Measurements from ENCODE around the gene RAB40C. TPM values are rescaled to one million over a fixed set of nuclear protein-coding genes. Genes with fewer than 3 reads are reported as not detected.

The RAB40C gene
- total RNA-seq, 2 donors from 2014 or later: 16.7 to 18.7 TPM

DNA sequence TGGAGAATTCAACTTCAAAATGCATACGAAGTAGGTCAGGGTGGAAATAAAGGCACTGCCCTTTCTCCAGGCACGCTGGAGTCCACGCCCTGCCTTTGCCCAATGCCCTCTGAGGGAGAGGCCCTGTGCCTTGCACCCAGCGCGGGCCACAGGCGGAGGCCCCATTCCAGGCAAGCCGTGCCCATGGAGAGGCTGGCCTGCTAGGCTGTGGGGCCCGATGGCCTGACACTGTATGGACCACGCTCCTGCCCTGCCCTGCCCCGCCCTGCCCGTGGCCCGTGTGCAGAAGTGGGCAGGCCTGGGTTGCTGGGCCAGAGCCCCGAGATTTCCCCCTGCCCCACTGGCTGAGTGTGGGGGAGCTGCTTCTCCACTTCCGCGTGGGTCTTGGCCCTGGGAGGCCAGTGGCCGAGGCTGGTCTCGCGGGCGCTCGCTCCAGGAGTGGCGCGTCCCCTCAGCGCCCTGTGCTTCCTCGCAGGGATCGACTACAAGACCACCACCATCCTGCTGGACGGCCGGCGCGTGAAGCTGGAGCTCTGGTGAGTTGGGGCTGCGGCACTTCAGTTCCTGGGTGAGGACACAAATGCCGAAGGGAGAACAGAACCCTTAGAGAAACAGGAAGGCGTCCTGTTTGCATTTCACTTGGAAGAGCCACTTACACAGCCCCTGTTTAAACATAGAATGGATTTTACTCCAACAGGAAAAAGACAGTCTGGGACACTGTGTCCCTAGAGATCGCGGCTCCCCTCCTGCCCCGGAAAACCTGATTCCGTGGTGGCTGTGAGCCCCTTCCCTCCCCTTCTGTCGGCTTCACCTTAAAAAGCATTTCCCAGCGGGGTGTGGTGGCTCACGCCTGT, 27.1 kb downstream of the RAB40C start:
- no peaks in the 10 kb centered on the region for H3K9me3 Mint-ChIP-seq
- H3K4me1 Mint-ChIP-seq (ENCODE audit: low read depth in 2 of 2): peaks cover 0 to 8% of the 10 kb centered on the region in 2 donors
- no peaks in the 10 kb centered on the region for H3K36me3 Mint-ChIP-seq
- DNase-seq (ENCODE audit: low spot score): no peak
- ATAC-seq: no peak
- H3K4me3 Mint-ChIP-seq: no peak overlapping the region
- no peak overlapping the region for H3K27ac Mint-ChIP-seq
- no peaks in the 10 kb centered on the region for H3K27me3 Mint-ChIP-seq

DNA sequence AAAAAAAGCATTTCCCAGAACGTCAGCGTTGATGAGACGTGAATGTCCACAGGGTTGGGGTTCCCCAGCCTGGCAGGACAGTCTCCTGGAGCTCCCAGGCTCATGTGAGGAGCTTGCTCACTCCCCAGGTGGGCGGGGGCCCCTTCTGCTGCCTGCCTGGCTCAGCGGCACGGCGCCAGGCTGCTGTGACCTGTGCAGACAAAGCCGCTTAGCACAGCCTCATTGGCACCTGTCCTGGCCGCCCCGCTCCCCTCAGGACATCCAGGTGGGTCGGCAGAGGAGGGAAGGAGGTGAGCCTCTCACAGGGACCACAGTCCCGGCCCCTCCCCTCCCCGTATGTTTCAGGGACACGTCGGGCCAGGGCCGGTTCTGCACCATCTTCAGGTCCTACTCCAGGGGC, 28.0 kb downstream of the RAB40C start:
- Mint-ChIP-seq H3K4me3 (no peak overlapping the region), H3K4me1 (ENCODE audit: low read depth in 2 of 2) (peaks cover 0 to 8% of the 10 kb centered on the region in 2 donors), H3K9me3 (no peaks in the 10 kb centered on the region), H3K27ac (no peak overlapping the region), H3K27me3 (no peaks in the 10 kb centered on the region), H3K36me3 (no peaks in the 10 kb centered on the region)
- no peak for DNase-seq (ENCODE audit: low spot score)
- ATAC-seq: no peak

DNA sequence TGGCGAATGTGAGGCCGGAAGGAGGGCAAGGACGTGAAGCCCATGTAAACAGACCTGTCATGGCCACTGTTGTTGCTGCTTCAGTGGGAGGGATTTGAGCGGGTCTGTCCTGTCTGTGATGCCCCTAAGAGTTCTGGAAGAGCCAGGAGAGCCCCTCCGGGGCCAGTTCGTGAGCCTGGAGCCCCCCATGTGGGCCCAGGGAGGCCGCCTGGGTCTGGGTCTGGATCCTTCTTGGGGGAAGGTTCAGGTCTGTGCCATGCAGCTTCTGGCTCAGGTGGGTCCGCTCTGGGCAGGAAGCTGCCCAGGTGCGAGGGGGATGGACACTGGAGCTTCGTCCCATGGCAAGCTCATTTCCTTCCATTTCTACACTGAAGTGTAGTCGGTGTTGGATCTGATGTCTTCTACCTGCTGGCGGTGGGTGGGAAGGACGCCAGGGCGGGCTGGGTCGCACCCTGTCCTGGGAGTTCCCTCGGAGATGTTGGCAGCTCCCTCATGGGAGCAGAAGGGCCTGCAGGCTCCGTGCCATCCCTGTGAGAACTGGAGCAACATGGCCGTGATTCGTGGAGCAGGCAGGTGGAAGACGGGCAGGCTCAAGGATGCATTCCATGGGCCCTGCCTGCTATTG, 29.7 kb downstream of the RAB40C start:
- Mint-ChIP-seq H3K27me3 (no peaks in the 10 kb centered on the region), H3K4me3 (no peak overlapping the region), H3K4me1 (ENCODE audit: low read depth in 2 of 2) (peaks cover 0 to 7% of the 10 kb centered on the region in 2 donors), H3K9me3 (no peaks in the 10 kb centered on the region), H3K36me3 (no peaks in the 10 kb centered on the region), H3K27ac (no peak overlapping the region)
- DNase-seq (ENCODE audit: low spot score) (no peak), ATAC-seq (no peak)

DNA sequence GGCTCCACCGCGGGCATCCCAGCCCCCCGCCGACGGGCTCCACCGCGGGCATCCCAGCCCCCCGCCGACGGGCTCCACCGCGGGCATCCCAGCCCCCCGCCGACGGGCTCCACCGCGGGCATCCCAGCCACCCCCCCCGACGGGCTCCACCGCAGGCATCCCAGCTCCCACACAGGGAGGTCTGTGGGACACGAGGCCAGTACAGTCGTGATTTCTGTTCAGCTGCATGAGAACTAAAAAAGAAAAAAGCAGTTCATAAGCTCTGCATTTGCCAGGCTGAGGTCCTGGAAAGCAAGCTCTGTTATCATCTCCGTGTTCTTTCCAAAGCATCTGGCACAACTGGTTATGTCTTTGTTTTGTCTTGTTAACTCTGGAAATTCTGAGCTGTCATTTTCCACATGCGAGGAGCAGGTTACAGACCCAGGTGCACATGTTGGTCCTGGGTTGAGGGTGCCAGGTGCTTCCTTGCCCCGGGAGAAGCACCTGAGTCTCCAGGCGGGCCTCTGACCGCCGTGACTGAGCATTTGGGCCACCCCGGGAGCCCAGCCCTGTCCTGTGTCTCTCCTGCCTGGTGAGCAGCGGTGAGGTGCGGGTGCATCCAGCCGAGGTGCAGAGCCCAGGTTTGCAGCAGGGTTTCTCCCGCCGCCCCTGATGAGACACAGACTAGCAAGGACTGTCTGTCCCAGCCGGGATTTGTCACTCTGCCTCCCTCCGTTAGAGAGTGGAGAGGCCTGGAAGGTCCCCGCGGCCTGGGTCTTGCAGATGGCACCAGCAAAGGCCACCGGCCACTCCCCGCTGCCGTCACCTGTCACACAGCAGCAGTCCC, 31.0 kb downstream of the RAB40C start:
- H3K27me3 Mint-ChIP-seq: no peaks in the 10 kb centered on the region
- peaks cover 0 to 3% of the 10 kb centered on the region in 2 donors for H3K4me1 Mint-ChIP-seq (ENCODE audit: low read depth in 2 of 2)
- DNase-seq (ENCODE audit: low spot score): no peak
- H3K36me3 Mint-ChIP-seq: no peaks in the 10 kb centered on the region
- H3K27ac Mint-ChIP-seq: no peak overlapping the region
- no peaks in the 10 kb centered on the region for H3K9me3 Mint-ChIP-seq
- no peak for ATAC-seq
- H3K4me3 Mint-ChIP-seq: no peak overlapping the region

DNA sequence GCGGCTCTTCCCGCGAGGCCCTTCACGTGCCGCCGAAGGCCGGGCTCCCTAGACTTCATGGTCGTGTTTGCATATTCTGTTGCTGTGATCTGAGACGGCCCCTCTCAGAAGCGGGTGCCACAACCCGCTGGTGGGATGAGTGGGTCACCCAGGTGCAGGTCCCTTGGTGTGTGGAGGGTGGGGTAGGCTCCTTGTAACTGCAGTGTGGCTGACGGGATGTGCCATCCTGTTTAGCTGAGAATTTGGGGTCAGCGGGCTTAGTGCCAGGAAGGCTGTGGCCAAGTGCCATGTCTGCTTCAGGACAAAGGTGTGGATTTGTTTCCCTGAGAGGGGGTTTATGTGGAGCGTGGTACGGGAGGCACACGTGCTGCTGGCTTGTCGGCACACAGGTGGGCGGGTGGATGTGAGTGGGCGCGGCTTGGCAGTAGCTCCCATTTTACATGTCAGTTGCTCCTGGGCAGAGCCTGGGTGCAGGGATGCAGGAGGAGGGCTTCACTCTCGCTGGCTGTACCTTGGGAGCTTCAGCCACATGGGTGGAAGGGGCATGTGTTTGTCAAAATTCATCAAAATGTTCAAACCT, 31.8 kb downstream of the RAB40C start:
- ATAC-seq (no peak), DNase-seq (ENCODE audit: low spot score) (no peak)
- Mint-ChIP-seq H3K4me3 (no peak overlapping the region), H3K9me3 (no peaks in the 10 kb centered on the region), H3K27me3 (no peaks in the 10 kb centered on the region), H3K4me1 (ENCODE audit: low read depth in 2 of 2) (peaks cover 0 to 3% of the 10 kb centered on the region in 2 donors), H3K27ac (no peak overlapping the region), H3K36me3 (no peaks in the 10 kb centered on the region)

DNA sequence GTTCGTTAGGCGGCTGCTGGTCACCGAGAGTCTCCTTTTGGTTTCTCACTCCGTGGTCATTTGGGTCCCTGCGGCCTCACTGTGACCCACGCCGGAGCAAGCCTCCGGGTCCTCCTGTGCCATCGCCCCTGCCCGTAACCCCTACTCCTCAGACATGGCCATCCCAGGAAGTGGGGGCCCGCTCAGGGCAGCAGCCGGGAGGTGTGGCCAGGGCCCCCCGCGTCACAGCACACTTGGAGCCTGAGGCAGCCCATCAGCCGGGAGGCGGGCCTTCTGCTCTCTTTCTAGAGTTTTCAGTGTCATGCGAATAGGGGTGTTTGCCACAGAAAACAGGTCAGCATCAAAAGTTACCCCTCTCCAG, 33.0 kb downstream of the RAB40C start:
- Mint-ChIP-seq H3K27me3 (no peaks in the 10 kb centered on the region), H3K4me1 (ENCODE audit: low read depth in 2 of 2) (peaks cover 0 to 3% of the 10 kb centered on the region in 2 donors), H3K27ac (no peak overlapping the region), H3K4me3 (no peak overlapping the region), H3K36me3 (no peaks in the 10 kb centered on the region), H3K9me3 (no peaks in the 10 kb centered on the region)
- no peak for ATAC-seq
- DNase-seq (ENCODE audit: low spot score): no peak

DNA sequence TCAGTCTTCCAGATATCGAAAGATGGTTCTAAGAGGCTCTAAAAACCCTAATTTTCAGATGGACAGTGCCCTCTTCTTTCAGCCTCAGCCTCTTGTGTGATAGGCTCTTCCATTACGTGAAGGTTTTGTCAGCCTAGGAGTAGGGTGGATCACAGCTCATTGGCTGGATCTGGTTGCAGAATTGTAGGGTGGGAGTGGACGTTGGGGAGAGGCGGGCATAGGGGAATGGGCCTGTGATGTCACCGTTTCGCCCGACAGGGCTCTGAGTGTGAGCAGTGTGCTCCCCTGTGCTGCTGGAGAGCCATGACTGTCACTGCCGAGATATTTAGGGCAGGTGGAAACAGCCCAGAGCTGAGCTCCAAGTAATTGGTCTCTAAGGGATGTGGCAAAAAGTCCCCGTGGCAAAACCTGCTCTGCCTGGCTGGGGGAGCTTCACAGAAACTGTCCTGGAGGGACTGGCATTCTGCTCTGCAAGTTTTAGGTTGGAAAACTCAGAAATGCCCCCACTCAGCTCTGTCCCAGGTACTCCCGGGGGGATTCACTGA, 34.7 kb downstream of the RAB40C start:
- Mint-ChIP-seq H3K27me3 (no peaks in the 10 kb centered on the region), H3K27ac (no peak overlapping the region), H3K4me1 (ENCODE audit: low read depth in 2 of 2) (no peaks in the 10 kb centered on the region), H3K4me3 (no peak overlapping the region), H3K36me3 (no peaks in the 10 kb centered on the region), H3K9me3 (no peaks in the 10 kb centered on the region)
- ATAC-seq: no peak
- DNase-seq (ENCODE audit: low spot score): no peak

DNA sequence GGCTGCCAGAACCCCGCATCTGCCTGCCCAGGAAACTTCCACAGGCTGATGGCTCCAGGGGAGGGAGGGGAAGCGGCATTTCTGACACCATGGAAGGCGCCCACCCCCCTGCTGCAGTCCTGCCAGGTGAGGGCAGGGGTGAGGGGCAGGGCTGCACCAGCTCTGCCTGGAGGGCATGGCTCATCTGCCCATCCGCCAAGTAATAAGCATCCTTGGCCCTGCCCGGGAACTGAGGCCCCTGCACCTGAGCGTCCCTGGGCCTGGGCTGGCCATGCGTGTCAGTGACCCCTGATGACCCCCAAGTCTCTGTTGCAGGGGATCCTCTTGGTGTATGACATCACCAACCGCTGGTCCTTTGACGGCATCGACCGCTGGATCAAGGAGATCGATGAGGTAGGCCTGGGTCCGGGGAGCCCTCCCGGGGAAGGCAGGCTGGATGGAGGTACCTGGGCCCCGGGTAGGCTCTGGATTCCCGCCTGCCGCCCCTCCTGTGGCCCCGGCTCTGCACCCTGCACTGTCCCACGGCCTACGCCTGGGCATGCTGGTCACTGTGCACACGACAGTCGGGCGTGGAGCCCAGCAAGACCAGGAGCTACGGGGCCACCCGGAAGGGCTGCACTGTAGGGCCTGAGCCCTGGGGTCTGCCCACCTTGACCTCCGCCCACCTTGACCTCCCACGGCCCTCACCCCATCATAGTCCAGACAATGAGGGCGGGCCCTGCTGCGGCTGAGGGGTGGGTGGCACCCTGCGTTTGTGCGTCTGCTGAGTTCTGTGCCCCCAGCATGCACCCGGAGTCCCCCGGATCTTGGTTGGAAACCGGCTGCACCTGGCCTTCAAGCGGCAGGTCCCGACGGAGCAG, 35.5 kb downstream of the RAB40C start:
- Mint-ChIP-seq H3K27me3 (no peaks in the 10 kb centered on the region), H3K4me1 (ENCODE audit: low read depth in 2 of 2) (no peaks in the 10 kb centered on the region), H3K9me3 (no peaks in the 10 kb centered on the region), H3K27ac (no peak overlapping the region), H3K36me3 (no peaks in the 10 kb centered on the region), H3K4me3 (no peak overlapping the region)
- no peak for ATAC-seq
- no peak for DNase-seq (ENCODE audit: low spot score)

DNA sequence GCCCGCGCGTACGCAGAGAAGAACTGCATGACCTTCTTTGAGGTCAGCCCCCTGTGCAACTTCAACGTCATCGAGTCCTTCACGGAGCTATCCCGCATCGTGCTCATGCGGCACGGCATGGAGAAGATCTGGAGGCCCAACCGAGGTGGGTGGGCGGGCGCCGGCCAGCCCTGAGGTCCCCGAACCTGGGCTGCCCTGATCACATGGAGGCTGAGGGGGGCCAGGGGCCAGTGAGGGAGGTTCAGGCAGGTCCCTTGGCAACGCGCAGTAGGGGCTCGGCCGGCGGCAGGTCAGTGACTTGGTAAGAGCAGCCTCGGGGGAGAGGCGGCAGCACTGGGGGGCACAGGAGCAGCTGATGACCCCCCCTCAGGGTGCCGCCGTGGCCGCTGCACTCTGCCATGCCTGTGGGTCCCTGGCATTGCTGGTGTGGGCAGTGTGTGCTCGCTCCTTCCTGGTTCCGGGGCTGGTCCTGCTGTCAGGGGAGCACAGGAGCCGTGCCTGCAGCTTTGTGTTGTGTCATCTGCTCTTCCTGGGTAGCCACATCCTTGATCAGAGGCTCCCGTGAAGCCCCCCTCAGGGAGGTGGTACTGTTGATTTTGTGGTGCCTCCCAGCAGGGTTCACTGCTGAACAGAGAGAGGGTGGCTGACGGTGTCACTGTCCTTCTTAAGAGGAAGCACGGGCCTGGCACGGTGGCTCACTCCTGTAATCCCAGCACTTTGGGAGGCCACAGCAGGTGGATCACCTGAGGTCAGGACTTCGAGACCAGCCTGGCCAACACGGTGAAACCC, 36.3 kb downstream of the RAB40C start:
- Mint-ChIP-seq H3K9me3 (no peaks in the 10 kb centered on the region), H3K36me3 (no peaks in the 10 kb centered on the region), H3K27ac (no peak overlapping the region), H3K4me3 (no peak overlapping the region), H3K4me1 (ENCODE audit: low read depth in 2 of 2) (no peaks in the 10 kb centered on the region), H3K27me3 (no peaks in the 10 kb centered on the region)
- DNase-seq (ENCODE audit: low spot score) (no peak), ATAC-seq (no peak)

DNA sequence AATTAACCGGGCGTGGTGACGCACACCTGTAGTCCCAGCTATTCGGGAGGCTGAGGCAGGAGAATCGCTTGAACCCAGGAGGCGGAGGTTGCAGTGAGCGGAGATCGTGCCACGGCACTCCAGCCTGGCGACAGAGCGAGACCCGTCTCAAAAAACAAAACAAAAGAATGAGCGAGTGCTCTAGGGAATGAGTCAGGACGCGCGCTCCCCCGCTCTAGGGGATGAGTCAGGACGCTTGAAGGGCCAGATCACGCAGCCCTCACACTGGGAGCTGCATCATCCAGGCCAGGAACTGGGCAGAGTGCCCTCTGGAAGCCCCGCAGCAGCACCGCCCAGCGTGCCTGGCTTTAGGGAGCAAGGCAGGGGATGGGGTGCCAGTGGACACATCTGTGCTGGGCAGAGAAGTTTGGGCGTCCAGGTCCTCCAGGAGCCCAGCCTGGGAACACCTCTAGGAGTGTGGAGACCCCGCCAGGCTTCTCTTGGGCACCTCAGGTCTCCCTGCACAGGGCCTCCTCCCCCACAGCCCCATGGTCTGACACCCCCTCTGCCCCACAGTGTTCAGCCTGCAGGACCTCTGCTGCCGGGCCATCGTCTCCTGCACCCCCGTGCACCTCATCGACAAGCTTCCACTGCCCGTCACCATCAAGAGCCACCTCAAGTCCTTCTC, 37.1 kb downstream of the RAB40C start:
- Mint-ChIP-seq H3K9me3 (no peaks in the 10 kb centered on the region), H3K27ac (no peak overlapping the region), H3K4me3 (no peak overlapping the region), H3K27me3 (no peaks in the 10 kb centered on the region), H3K36me3 (no peaks in the 10 kb centered on the region), H3K4me1 (ENCODE audit: low read depth in 2 of 2) (no peaks in the 10 kb centered on the region)
- ATAC-seq: no peak
- no peak for DNase-seq (ENCODE audit: low spot score)

DNA sequence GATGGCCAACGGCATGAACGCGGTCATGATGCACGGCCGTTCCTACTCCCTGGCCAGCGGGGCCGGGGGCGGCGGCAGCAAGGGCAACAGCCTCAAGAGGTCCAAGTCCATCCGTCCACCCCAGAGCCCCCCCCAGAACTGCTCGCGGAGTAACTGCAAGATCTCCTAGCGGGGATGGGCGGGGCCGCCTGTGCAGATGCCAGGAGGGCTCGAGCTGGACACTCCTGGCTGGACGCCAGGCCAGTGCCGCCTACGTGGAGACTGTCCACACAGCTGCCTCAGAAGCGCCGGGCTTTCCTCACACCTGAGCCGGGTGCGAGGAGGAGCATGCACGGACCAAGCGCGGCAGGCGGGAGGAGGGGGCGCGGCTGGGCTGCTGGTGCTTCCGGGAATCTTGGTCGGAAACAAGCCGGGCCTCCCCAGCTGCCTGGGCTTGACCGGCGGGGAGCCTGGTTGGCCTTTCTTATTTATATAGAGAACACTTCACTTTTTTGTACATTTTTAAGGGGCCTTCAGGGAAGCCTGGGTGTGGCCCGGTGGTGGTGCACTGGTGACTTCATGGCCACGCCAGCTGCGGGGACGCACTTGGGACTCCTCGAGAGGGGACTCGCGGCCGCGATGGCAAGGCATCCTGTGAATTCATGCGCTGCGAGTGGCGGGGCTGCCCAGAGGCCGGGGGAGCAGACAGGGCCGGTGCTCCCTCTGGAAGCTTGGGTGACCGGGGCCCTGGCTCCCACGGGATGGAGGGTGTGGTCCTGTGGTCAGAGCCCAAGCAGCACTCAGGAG, 37.8 kb downstream of the RAB40C start:
- ATAC-seq: no peak
- Mint-ChIP-seq H3K4me3 (no peak overlapping the region), H3K4me1 (ENCODE audit: low read depth in 2 of 2) (no peaks in the 10 kb centered on the region), H3K36me3 (no peaks in the 10 kb centered on the region), H3K9me3 (no peaks in the 10 kb centered on the region), H3K27me3 (no peaks in the 10 kb centered on the region), H3K27ac (no peak overlapping the region)
- no peak for DNase-seq (ENCODE audit: low spot score)
